ENCODE measurements around the gene SREBF1.

Gene SREBF1

GRCh38 chr17:17883801-17884200, 47.0 kb upstream of the SREBF1 start:
- no peaks in the 10 kb centered on the region for H3K9me2 ChIP-seq (replicated peaks; ENCODE audit: low read depth, low read length)
- H3K79me2 ChIP-seq (ENCODE audit: insufficient read depth, low read length): no peaks in the 10 kb centered on the region
- no peaks in the 10 kb centered on the region for H4K20me1 ChIP-seq (ENCODE audit: insufficient read depth, low read length, poor library complexity, severe bottlenecking)
- H3K36me3 ChIP-seq (ENCODE audit: insufficient read depth, low read length): peaks cover 13% of the 10 kb centered on the region; the same call in 1 of the 2 replicates
- TF ChIP-seq CTCF (conservative IDR thresholded peaks at IDR 0.05; ENCODE audit: low read length) (no peak), EZH2phosphoT487 (IDR thresholded peaks at IDR 0.05; ENCODE audit: borderline replicate concordance) (no peak)
- H3F3A ChIP-seq (ENCODE audit: low read depth): no peaks in the 10 kb centered on the region
- no peak overlapping the region for H2AFZ ChIP-seq (ENCODE audit: low read length)
- H3K4me1 ChIP-seq (ENCODE audit: insufficient read depth, low read length, poor library complexity, severe bottlenecking): no peaks in the 10 kb centered on the region
- H3K4me3 ChIP-seq (ENCODE audit: low read length, poor library complexity, severe bottlenecking): no peak overlapping the region
- H3K9me3 ChIP-seq (ENCODE audit: insufficient read depth, low read depth, low read length): no peaks in the 10 kb centered on the region
- no peak overlapping the region for H3K4me2 ChIP-seq (ENCODE audit: low read depth, low read length, poor library complexity, severe bottlenecking)
- H3K27me3 ChIP-seq (ENCODE audit: insufficient read depth, low read length, poor library complexity, severe bottlenecking): no peaks in the 10 kb centered on the region
- no peak overlapping the region for H3K9ac ChIP-seq (ENCODE audit: low read depth, low read length, poor library complexity, severe bottlenecking)

GRCh38 chr17:17882082-17882581, 45.3 kb upstream of the SREBF1 start:
- H3K4me2 ChIP-seq (ENCODE audit: low read depth, low read length, poor library complexity, severe bottlenecking): no peak overlapping the region
- H2AFZ ChIP-seq (ENCODE audit: low read length): no peak overlapping the region
- H3F3A ChIP-seq (ENCODE audit: low read depth): no peaks in the 10 kb centered on the region
- no peaks in the 10 kb centered on the region for H4K20me1 ChIP-seq (ENCODE audit: insufficient read depth, low read length, poor library complexity, severe bottlenecking)
- H3K27me3 ChIP-seq (ENCODE audit: insufficient read depth, low read length, poor library complexity, severe bottlenecking): no peaks in the 10 kb centered on the region
- no peaks in the 10 kb centered on the region for H3K9me2 ChIP-seq (replicated peaks; ENCODE audit: low read depth, low read length)
- H3K79me2 ChIP-seq (ENCODE audit: insufficient read depth, low read length): no peaks in the 10 kb centered on the region
- H3K4me3 ChIP-seq (ENCODE audit: low read length, poor library complexity, severe bottlenecking): no peak overlapping the region
- no peaks in the 10 kb centered on the region for H3K9me3 ChIP-seq (ENCODE audit: insufficient read depth, low read depth, low read length)
- no peaks in the 10 kb centered on the region for H3K4me1 ChIP-seq (ENCODE audit: insufficient read depth, low read length, poor library complexity, severe bottlenecking)
- H3K36me3 ChIP-seq (ENCODE audit: insufficient read depth, low read length): peaks cover 22% of the 10 kb centered on the region; the same call in 1 of the 2 replicates
- no peak overlapping the region for H3K9ac ChIP-seq (ENCODE audit: low read depth, low read length, poor library complexity, severe bottlenecking)
- TF ChIP-seq EZH2phosphoT487 (IDR thresholded peaks at IDR 0.05; ENCODE audit: borderline replicate concordance): no peak
- TF ChIP-seq CTCF (conservative IDR thresholded peaks at IDR 0.05; ENCODE audit: low read length): no peak

GRCh38 chr17:17880577-17881196, 43.9 kb upstream of the SREBF1 start:
- Histone ChIP-seq H2AFZ (ENCODE audit: low read length) (no peak overlapping the region), H3K36me3 (ENCODE audit: insufficient read depth, low read length) (peaks cover 31% of the 10 kb centered on the region; the same call in 1 of the 2 replicates), H3K4me2 (ENCODE audit: low read depth, low read length, poor library complexity, severe bottlenecking) (no peak overlapping the region), H3K9me2 (replicated peaks; ENCODE audit: low read depth, low read length) (no peaks in the 10 kb centered on the region), H3K4me3 (ENCODE audit: low read length, poor library complexity, severe bottlenecking) (no peak overlapping the region), H3K4me1 (ENCODE audit: insufficient read depth, low read length, poor library complexity, severe bottlenecking) (no peaks in the 10 kb centered on the region), H3K79me2 (ENCODE audit: insufficient read depth, low read length) (no peaks in the 10 kb centered on the region), H3K9ac (ENCODE audit: low read depth, low read length, poor library complexity, severe bottlenecking) (no peak overlapping the region), H3F3A (ENCODE audit: low read depth) (no peaks in the 10 kb centered on the region), H4K20me1 (ENCODE audit: insufficient read depth, low read length, poor library complexity, severe bottlenecking) (no peaks in the 10 kb centered on the region), H3K27me3 (ENCODE audit: insufficient read depth, low read length, poor library complexity, severe bottlenecking) (no peaks in the 10 kb centered on the region), H3K9me3 (ENCODE audit: insufficient read depth, low read depth, low read length) (no peaks in the 10 kb centered on the region)
- TF ChIP-seq CTCF (conservative IDR thresholded peaks at IDR 0.05; ENCODE audit: low read length) (no peak), EZH2phosphoT487 (IDR thresholded peaks at IDR 0.05; ENCODE audit: borderline replicate concordance) (no peak)
